Activated naive CD4-positive, alpha-beta T cell treated with anti-CD3 and anti-CD28 coated beads, Interleukin-2, amount 50 U/mL, for 24 hours (primary cell): ENCODE results near the gene TBC1D8.
"Not testable (repeated sequence)": the region's sequence is repeated elsewhere in the genome, so short reads cannot be mapped to it uniquely, and the experiment has no call there.

Experiments
- H3K27ac Mint-ChIP-seq: one replicate; pipeline ENCODE4 v1.8.0; 2021; ENCODE audit warnings: mild to moderate bottlenecking, mixed read lengths
- H3K27me3 Mint-ChIP-seq: one replicate; pipeline ENCODE4 v1.8.0; 2021; ENCODE audit warnings: mixed read lengths
- H3K36me3 Mint-ChIP-seq: one replicate; pipeline ENCODE4 v1.8.0; 2021; ENCODE audit warnings: mixed read lengths
- H3K4me1 Mint-ChIP-seq: one replicate; pipeline ENCODE4 v1.8.0; 2021; ENCODE audit warnings: mixed read lengths
- H3K4me3 Mint-ChIP-seq: one replicate; pipeline ENCODE4 v1.8.0; 2021; ENCODE audit warnings: mild to moderate bottlenecking, mixed read lengths
- H3K9me3 Mint-ChIP-seq: one replicate; pipeline ENCODE4 v1.8.0; 2021; ENCODE audit warnings: mixed read lengths

TBC1D8 gene

GRCh38 chr2:101083613-101084012 lies 67.6 kb downstream of the TBC1D8 start:
- Mint-ChIP-seq H3K9me3 (no peaks in the 10 kb centered on the region), H3K27ac (no peak overlapping the region), H3K27me3 (no peaks in the 10 kb centered on the region), H3K36me3 (no peaks in the 10 kb centered on the region), H3K4me3 (no peak overlapping the region), H3K4me1 (peaks cover 3% of the 10 kb centered on the region)

DNA sequence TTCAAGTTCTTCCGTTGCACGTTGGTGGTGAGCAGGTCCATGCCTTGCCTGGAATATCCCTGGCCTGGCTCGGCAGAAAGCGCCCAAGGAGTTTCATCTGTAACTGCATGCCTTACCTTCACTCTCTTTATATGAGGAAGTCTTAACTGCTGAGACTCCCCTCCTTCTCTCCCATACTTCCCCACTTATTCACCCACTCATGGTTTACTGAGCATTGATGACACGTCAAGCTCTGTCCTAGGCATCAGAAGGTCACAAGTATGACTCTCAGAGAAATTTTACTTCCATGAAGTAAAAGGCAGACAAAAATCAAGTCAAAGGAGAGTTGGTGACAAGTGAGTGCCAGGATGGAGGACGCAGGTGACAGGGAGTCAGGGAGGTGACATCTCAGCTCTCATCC lies 68.2 kb downstream of the TBC1D8 start:
- Mint-ChIP-seq H3K36me3 (no peaks in the 10 kb centered on the region), H3K27me3 (no peaks in the 10 kb centered on the region), H3K27ac (no peak overlapping the region), H3K4me3 (no peak overlapping the region), H3K9me3 (no peaks in the 10 kb centered on the region), H3K4me1 (peaks cover 3% of the 10 kb centered on the region)

GRCh38 chr2:101081375-101081907 lies 69.7 kb downstream of the TBC1D8 start:
- H3K9me3 Mint-ChIP-seq: no peaks in the 10 kb centered on the region
- peaks cover 2% of the 10 kb centered on the region for H3K4me1 Mint-ChIP-seq
- H3K36me3 Mint-ChIP-seq: no peaks in the 10 kb centered on the region
- no peak overlapping the region for H3K27ac Mint-ChIP-seq
- no peaks in the 10 kb centered on the region for H3K27me3 Mint-ChIP-seq
- H3K4me3 Mint-ChIP-seq: no peak overlapping the region

- Mint-ChIP-seq H3K4me3 (no peak overlapping the region), H3K4me1 (no peaks in the 10 kb centered on the region), H3K36me3 (no peaks in the 10 kb centered on the region), H3K27me3 (no peaks in the 10 kb centered on the region), H3K9me3 (no peaks in the 10 kb centered on the region), H3K27ac (no peak overlapping the region)
These were observed 70.7 kb downstream of the TBC1D8 start for GRCh38 chr2:101080211-101081068.

GRCh38 chr2:101076581-101076980 lies 74.6 kb downstream of the TBC1D8 start:
- H3K27me3 Mint-ChIP-seq: no peaks in the 10 kb centered on the region
- H3K27ac Mint-ChIP-seq: no peak overlapping the region
- no peaks in the 10 kb centered on the region for H3K36me3 Mint-ChIP-seq
- no peaks in the 10 kb centered on the region for H3K9me3 Mint-ChIP-seq
- H3K4me1 Mint-ChIP-seq: no peaks in the 10 kb centered on the region
- H3K4me3 Mint-ChIP-seq: no peak overlapping the region

DNA sequence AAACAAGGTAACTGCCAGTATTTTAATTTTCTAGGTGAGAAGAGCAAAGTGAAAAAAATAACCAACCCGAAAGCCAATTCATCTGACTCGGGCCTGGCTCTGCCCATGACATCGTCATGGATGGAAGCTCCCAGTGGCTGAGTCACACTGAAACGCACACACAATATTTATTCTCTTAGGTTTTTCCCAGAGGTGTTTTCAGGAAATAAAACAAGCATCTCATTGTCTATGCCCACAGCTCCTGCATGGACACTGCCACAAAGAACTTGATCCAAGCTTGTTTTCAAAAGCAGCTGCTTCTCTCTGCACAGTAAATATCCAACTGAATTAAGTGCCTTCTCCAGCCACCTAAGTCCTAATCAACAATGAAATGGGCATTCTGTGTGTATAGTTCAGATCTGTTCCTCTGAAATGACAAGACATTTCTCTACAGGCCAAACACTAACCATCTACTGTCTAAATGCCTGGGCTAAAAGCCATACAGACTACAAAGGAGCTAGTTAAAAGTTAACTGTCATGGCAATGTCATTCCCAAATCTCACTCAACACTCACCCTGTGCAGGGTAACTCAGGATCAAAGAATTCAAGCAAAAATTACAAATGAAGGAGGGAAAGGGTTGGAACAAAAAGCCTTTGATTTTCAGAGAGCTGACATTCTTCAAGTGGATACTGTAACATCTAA lies 86.2 kb downstream of the TBC1D8 start:
- Mint-ChIP-seq H3K27ac (no peak overlapping the region), H3K36me3 (no peaks in the 10 kb centered on the region), H3K4me3 (no peak overlapping the region), H3K4me1 (no peaks in the 10 kb centered on the region), H3K9me3 (no peaks in the 10 kb centered on the region), H3K27me3 (no peaks in the 10 kb centered on the region)

- Mint-ChIP-seq H3K4me1 (no peaks in the 10 kb centered on the region), H3K36me3 (no peaks in the 10 kb centered on the region), H3K27ac (no peak overlapping the region), H3K4me3 (no peak overlapping the region), H3K27me3 (no peaks in the 10 kb centered on the region), H3K9me3 (no peaks in the 10 kb centered on the region)
These were observed 86.7 kb downstream of the TBC1D8 start for GRCh38 chr2:101064505-101064867.

GRCh38 chr2:101064125-101064502 lies 87.1 kb downstream of the TBC1D8 start:
- H3K36me3 Mint-ChIP-seq: no peaks in the 10 kb centered on the region
- H3K27ac Mint-ChIP-seq: no peak overlapping the region

GRCh38 chr2:101063352-101064124 lies 87.6 kb downstream of the TBC1D8 start:
- no peaks in the 10 kb centered on the region for H3K9me3 Mint-ChIP-seq
- no peaks in the 10 kb centered on the region for H3K27me3 Mint-ChIP-seq
- H3K4me1 Mint-ChIP-seq: no peaks in the 10 kb centered on the region
- H3K27ac Mint-ChIP-seq: no peak overlapping the region
- no peaks in the 10 kb centered on the region for H3K36me3 Mint-ChIP-seq
- H3K4me3 Mint-ChIP-seq: no peak overlapping the region

More at GRCh38 chr2:101064125-101064502, 87.1 kb downstream of the TBC1D8 start:
- Mint-ChIP-seq H3K9me3 (no peaks in the 10 kb centered on the region), H3K27me3 (no peaks in the 10 kb centered on the region), H3K4me1 (no peaks in the 10 kb centered on the region), H3K4me3 (no peak overlapping the region)

- Mint-ChIP-seq H3K4me1 (no peaks in the 10 kb centered on the region), H3K9me3 (no peaks in the 10 kb centered on the region), H3K27ac (no peak overlapping the region), H3K27me3 (no peaks in the 10 kb centered on the region), H3K4me3 (no peak overlapping the region), H3K36me3 (no peaks in the 10 kb centered on the region)
These were observed 92.8 kb downstream of the TBC1D8 start for GRCh38 chr2:101058386-101058785.

DNA sequence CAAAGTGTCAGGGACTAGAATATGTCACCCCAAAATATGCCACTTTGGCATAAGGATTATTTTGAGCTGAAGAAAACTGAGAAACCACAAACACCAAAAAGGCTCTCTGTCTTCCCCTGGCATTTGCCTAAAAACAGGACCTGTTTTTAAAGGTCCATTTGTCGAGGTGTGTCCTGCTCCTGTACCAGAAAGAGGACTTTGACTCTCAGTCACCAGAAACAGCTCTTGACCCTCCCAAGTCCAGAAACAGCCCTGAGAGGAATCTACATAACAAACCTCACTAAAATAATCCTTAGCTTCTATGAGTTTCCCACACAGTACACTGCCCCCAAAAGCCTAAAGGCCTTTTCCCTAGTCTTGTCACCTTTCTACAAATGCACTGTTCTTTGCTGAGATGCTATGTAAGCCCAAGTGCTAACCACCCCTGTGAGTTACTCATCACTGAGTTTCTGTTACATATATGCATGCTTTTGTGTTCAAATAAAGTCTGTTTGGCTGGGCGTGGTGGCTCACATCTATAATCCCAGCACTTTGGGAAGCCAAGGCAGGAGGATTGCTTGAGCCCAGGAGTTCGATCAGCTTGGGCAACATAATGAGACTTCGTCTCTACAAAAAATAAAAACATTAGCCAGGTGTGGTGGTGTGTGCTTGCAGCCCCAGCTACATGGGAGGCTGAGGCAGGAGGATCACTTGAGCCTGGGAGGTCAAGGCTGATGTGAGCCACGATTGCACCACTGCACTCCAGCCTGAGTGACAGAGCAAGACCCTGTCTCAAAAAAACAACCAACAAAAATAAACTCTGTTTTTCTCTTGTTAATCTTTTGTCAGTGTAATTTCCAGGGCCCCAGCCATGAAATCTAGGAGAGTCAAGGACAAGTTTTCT lies 93.9 kb downstream of the TBC1D8 start:
- H3K27ac Mint-ChIP-seq: no peak overlapping the region
- H3K36me3 Mint-ChIP-seq: no peaks in the 10 kb centered on the region

GRCh38 chr2:101053117-101053516 lies 98.1 kb downstream of the TBC1D8 start:
- H3K27ac Mint-ChIP-seq: no peak overlapping the region
- no peaks in the 10 kb centered on the region for H3K27me3 Mint-ChIP-seq
- H3K4me3 Mint-ChIP-seq: no peak overlapping the region
- no peaks in the 10 kb centered on the region for H3K36me3 Mint-ChIP-seq
- H3K4me1 Mint-ChIP-seq: no peaks in the 10 kb centered on the region
- no peaks in the 10 kb centered on the region for H3K9me3 Mint-ChIP-seq

More for the DNA sequence above, 93.9 kb downstream of the TBC1D8 start:
- Mint-ChIP-seq H3K4me3 (no peak overlapping the region), H3K27me3 (no peaks in the 10 kb centered on the region), H3K9me3 (no peaks in the 10 kb centered on the region), H3K4me1 (no peaks in the 10 kb centered on the region)

- no peaks in the 10 kb centered on the region for H3K36me3 Mint-ChIP-seq
- no peaks in the 10 kb centered on the region for H3K4me1 Mint-ChIP-seq
- H3K27ac Mint-ChIP-seq: no peak overlapping the region
- no peak overlapping the region for H3K4me3 Mint-ChIP-seq
- no peaks in the 10 kb centered on the region for H3K27me3 Mint-ChIP-seq
- no peaks in the 10 kb centered on the region for H3K9me3 Mint-ChIP-seq
These were observed 99.0 kb downstream of the TBC1D8 start for GRCh38 chr2:101052147-101052546.

DNA sequence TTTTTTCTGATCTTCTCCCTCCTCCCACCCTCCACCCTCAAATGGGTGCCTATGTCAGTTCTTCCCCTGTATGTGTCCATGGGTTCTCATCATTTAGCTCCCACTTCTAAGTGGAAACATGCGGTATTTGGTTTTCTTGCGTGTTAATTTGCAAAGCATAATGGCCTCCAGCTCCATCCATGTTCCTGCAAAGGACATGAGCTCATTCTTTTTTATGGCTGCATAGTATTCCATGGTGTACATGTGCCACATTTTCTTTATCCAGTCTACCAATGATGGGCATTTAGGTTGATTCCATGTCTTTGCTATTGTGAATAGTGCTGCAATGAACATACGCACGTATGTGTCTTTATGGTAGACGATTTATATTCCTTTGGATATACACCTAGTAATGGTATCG lies 100.3 kb downstream of the TBC1D8 start:
- H3K9me3 Mint-ChIP-seq, H3K4me3 Mint-ChIP-seq, H3K4me1 Mint-ChIP-seq, H3K27ac Mint-ChIP-seq, H3K36me3 Mint-ChIP-seq, H3K27me3 Mint-ChIP-seq: not testable (repeated sequence)

DNA sequence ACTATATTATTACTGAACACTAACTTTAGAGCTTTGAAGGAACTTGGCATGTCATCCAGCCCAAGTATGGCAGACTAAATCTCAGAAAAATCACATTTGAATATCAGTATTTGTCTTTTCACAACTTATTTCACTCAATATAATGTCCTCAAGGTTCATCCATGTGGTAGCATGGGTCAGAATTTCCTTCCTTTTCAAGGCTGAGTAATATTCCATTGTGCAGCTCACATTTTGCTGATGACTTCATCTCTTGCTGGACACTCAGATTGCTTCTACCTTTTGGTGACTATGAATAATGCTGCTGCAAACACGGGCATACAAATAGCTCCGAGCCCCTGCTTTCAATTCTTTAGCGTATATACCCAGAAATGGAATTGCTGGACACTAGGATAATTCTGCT lies 102.4 kb downstream of the TBC1D8 start:
- no peak overlapping the region for H3K4me3 Mint-ChIP-seq
- no peaks in the 10 kb centered on the region for H3K4me1 Mint-ChIP-seq
- H3K27me3 Mint-ChIP-seq: no peaks in the 10 kb centered on the region
- H3K27ac Mint-ChIP-seq: no peak overlapping the region
- H3K9me3 Mint-ChIP-seq: no peaks in the 10 kb centered on the region
- no peaks in the 10 kb centered on the region for H3K36me3 Mint-ChIP-seq
